Natural killer cell (primary cell): ENCODE results near the gene KANSL3. TPM values are rescaled to one million over a fixed set of nuclear protein-coding genes. Genes with fewer than 3 reads are reported as not detected.

Source experiments
- ATAC-seq, 3 donors: fragments of 150-1000 bp in 2 of 3; fragments of 200-7000 bp in 1 of 3; cut with Tn5 transposase; 1 replicate in 1 of 3; 2 replicates in 2 of 3; pipeline ENCODE4 v1.10.0; 2021; ENCODE audit warnings: mild to moderate bottlenecking in 2 of 3, moderate library complexity in 2 of 3
- DNase-seq, 2 donors: peaks; one replicate each; pipeline versions ENCODE4 v3.0.0 to v3.0.0-alpha.2; 2013 to 2021; ENCODE audit warnings: mixed read lengths in 1 of 2
- H3K27ac ChIP-seq: one replicate; pipeline ENCODE4 v1.5.1; 2013; ENCODE audit warnings: mild to moderate bottlenecking, low read length
- H3K27me3 ChIP-seq: one replicate; pipeline ENCODE4 v1.6.1; 2013; ENCODE audit warnings: low read length; ENCODE audit not compliant: control insufficient read depth, insufficient read depth
- H3K36me3 ChIP-seq: one replicate; pipeline ENCODE4 v1.6.1; 2013; ENCODE audit warnings: low read length; ENCODE audit not compliant: control insufficient read depth, insufficient read depth
- H3K4me1 ChIP-seq: one replicate; pipeline ENCODE4 v1.6.1; 2013; ENCODE audit warnings: low read length; ENCODE audit not compliant: control insufficient read depth, insufficient read depth
- H3K4me3 ChIP-seq: one replicate; pipeline ENCODE4 v1.5.1; 2013; ENCODE audit warnings: low read length
- H3K9me3 ChIP-seq: one replicate; pipeline ENCODE4 v1.6.1; 2013; ENCODE audit warnings: low read length; ENCODE audit not compliant: control insufficient read depth, insufficient read depth
- H3K27ac Mint-ChIP-seq, 2 donors: one replicate each; pipeline ENCODE4 v1.8.0; 2022; ENCODE audit warnings: mild to moderate bottlenecking in 2 of 2, mixed read lengths in 2 of 2, moderate library complexity in 1 of 2
- H3K27me3 Mint-ChIP-seq, 2 donors: one replicate each; pipeline ENCODE4 v1.8.0; 2022; ENCODE audit warnings: low read depth in 2 of 2, mixed read lengths in 2 of 2
- H3K36me3 Mint-ChIP-seq: one replicate; pipeline ENCODE4 v1.8.0; 2022; ENCODE audit warnings: mixed read lengths
- H3K4me1 Mint-ChIP-seq, 2 donors: one replicate each; pipeline ENCODE4 v1.8.0; 2022; ENCODE audit warnings: mixed read lengths in 2 of 2
- H3K4me3 Mint-ChIP-seq: one replicate; pipeline ENCODE4 v1.8.0; 2022; ENCODE audit warnings: mild to moderate bottlenecking, moderate library complexity, mixed read lengths
- H3K9me3 Mint-ChIP-seq, 2 donors: one replicate each; pipeline ENCODE4 v1.8.0; 2022; ENCODE audit warnings: mixed read lengths in 2 of 2
- CTCF ChIP-seq: fragments of 200-600 bp; IDR thresholded peaks from one replicate; pipeline ENCODE4 v1.8.0; 2022; ENCODE audit warnings: antibody characterized with exemption
- WGBS: methylation state at CpG from one replicate; pipeline ENCODE4 v1.1.7; 2013; ENCODE audit warnings: missing lambda C conversion rate; ENCODE audit not compliant: insufficient coverage; 5-methylcytosine and 5-hydroxymethylcytosine counted together
- intact Hi-C: fragments of 100-400 bp; cut with micrococcal nuclease; formaldehyde crosslinking; loops from one replicate; pipeline ENCODE4 v1.14.2; 2022
- total RNA-seq, 4 donors: library from RNA; stranded (reverse); fragments of 120-200 nt in 1 of 4; gene quantifications; one replicate each; pipeline versions ENCODE4 v1.2.3 to v1.2.4, GENCODE V29; 2013 to 2022

Gene KANSL3
- total RNA-seq, 3 donors from 2014 or later (not counting 1 experiment from before 2014, with no cell fraction given) = 73.9 to 98.0 (median 83.5) TPM

- ATAC-seq (no peak), DNase-seq (no peak)
- H3K4me1 Mint-ChIP-seq = no peaks in the 10 kb centered on the region
- no peaks in the 10 kb centered on the region for H3K27me3 ChIP-seq
- no peak overlapping the region for H3K4me3 ChIP-seq
- H3K4me1 ChIP-seq = peaks cover 4% of the 10 kb centered on the region
- no peak overlapping the region for H3K27ac ChIP-seq
- no peak overlapping the region for H3K27ac Mint-ChIP-seq
- H3K4me3 Mint-ChIP-seq = no peak overlapping the region
- no peak for TF ChIP-seq CTCF
- no peaks in the 10 kb centered on the region for H3K9me3 ChIP-seq
- 100% methylated on average over 2 of the region's 3 CpGs for WGBS
- H3K9me3 Mint-ChIP-seq = peaks cover 0 to 3% of the 10 kb centered on the region in 2 donors
- intact Hi-C loops = no loop called here
- H3K27me3 Mint-ChIP-seq = peaks cover 0 to 2% of the 10 kb centered on the region in 2 donors
- no peaks in the 10 kb centered on the region for H3K36me3 Mint-ChIP-seq
- no peaks in the 10 kb centered on the region for H3K36me3 ChIP-seq
Observed at GRCh38 chr2:96664366-96664925, 26.3 kb upstream of the KANSL3 start.

- ATAC-seq (no peak), DNase-seq (no peak)
- H3K36me3 Mint-ChIP-seq = no peaks in the 10 kb centered on the region
- peaks cover 4% of the 10 kb centered on the region for H3K4me1 ChIP-seq
- H3K27ac ChIP-seq = no peak overlapping the region
- H3K4me3 ChIP-seq = no peak overlapping the region
- no peak overlapping the region for H3K27ac Mint-ChIP-seq
- H3K4me1 Mint-ChIP-seq = no peaks in the 10 kb centered on the region
- H3K36me3 ChIP-seq = no peaks in the 10 kb centered on the region
- H3K27me3 ChIP-seq = no peaks in the 10 kb centered on the region
- intact Hi-C loops = no loop called here
- H3K9me3 ChIP-seq = no peaks in the 10 kb centered on the region
- peaks cover 0 to 3% of the 10 kb centered on the region in 2 donors for H3K9me3 Mint-ChIP-seq
- H3K27me3 Mint-ChIP-seq = peaks cover 0 to 5% of the 10 kb centered on the region in 2 donors
- WGBS = 91% methylated on average over 7 of the region's 7 CpGs
- no peak for TF ChIP-seq CTCF
- H3K4me3 Mint-ChIP-seq = no peak overlapping the region
Observed at GRCh38 chr2:96663829-96664228, 25.7 kb upstream of the KANSL3 start.

- intact Hi-C loops = no loop called here
- H3K36me3 ChIP-seq = no peaks in the 10 kb centered on the region
- no peaks in the 10 kb centered on the region for H3K9me3 ChIP-seq
- 96% methylated on average over 2 of the region's 5 CpGs for WGBS
- H3K36me3 Mint-ChIP-seq = no peaks in the 10 kb centered on the region
- peaks cover 0 to 3% of the 10 kb centered on the region in 2 donors for H3K9me3 Mint-ChIP-seq
- no peak overlapping the region for H3K4me3 ChIP-seq
- H3K4me1 ChIP-seq = peaks cover 4% of the 10 kb centered on the region
- H3K27me3 ChIP-seq = no peaks in the 10 kb centered on the region
- H3K27ac Mint-ChIP-seq = no peak overlapping the region
- ATAC-seq (no peak), DNase-seq (no peak)
- no peak overlapping the region for H3K4me3 Mint-ChIP-seq
- H3K27ac ChIP-seq = no peak overlapping the region
- no peaks in the 10 kb centered on the region for H3K4me1 Mint-ChIP-seq
- peaks cover 0 to 5% of the 10 kb centered on the region in 2 donors for H3K27me3 Mint-ChIP-seq
- TF ChIP-seq CTCF = no peak
Observed at GRCh38 chr2:96663177-96663576, 25.1 kb upstream of the KANSL3 start.

- 94% methylated on average over 9 of the region's 9 CpGs for WGBS
- H3K9me3 ChIP-seq = no peaks in the 10 kb centered on the region
- Mint-ChIP-seq H3K27ac (no peak overlapping the region), H3K4me1 (no peaks in the 10 kb centered on the region), H3K9me3 (peaks cover 0 to 3% of the 10 kb centered on the region in 2 donors), H3K4me3 (no peak overlapping the region), H3K36me3 (no peaks in the 10 kb centered on the region), H3K27me3 (peaks cover 0 to 5% of the 10 kb centered on the region in 2 donors)
- intact Hi-C loops = no loop called here
- no peaks in the 10 kb centered on the region for H3K27me3 ChIP-seq
- peaks cover 4% of the 10 kb centered on the region for H3K4me1 ChIP-seq
- ATAC-seq (no peak), DNase-seq (no peak)
- H3K27ac ChIP-seq = no peak overlapping the region
- H3K36me3 ChIP-seq = no peaks in the 10 kb centered on the region
- H3K4me3 ChIP-seq = no peak overlapping the region
- TF ChIP-seq CTCF = no peak
Observed at GRCh38 chr2:96662360-96662759, 24.2 kb upstream of the KANSL3 start.
